Activated CD4-positive, alpha-beta T cell treated with anti-CD3 and anti-CD28 coated beads, Interleukin-2, amount 10 ng/mL, durations not matched to agents 7 days and 5 days (primary cell): ENCODE data around the gene SPG11. TPM values are rescaled to one million over a fixed set of nuclear protein-coding genes. Genes with fewer than 3 reads are reported as not detected.
"Not testable (repeated sequence)": the region's sequence is repeated elsewhere in the genome, so short reads cannot be mapped to it uniquely, and the experiment has no call there.

Experiments
- CTCF ChIA-PET: fragments of 350-600 bp; sonication (Branson Sonifier 250); formaldehyde crosslinking; loops from one replicate; lab custom pipeline; 2021; ENCODE audit warnings: antibody characterized with exemption; lab: Charles Lee
- POLR2A ChIA-PET: fragments of 350-600 bp; sonication (Branson Sonifier 250); formaldehyde crosslinking; loops from one replicate; lab custom pipeline; 2021; ENCODE audit warnings: antibody characterized with exemption; lab: Charles Lee
- DNase-seq: peaks from one replicate; pipeline ENCODE4 v3.0.0-alpha.2; 2020
- H3K27ac Mint-ChIP-seq: one replicate; pipeline ENCODE4 v1.8.0; 2021; ENCODE audit warnings: mild to moderate bottlenecking, moderate library complexity, mixed read lengths
- H3K27me3 Mint-ChIP-seq: one replicate; pipeline ENCODE4 v1.8.0; 2021; ENCODE audit warnings: mixed read lengths
- H3K36me3 Mint-ChIP-seq: one replicate; pipeline ENCODE4 v1.8.0; 2021; ENCODE audit warnings: low read depth, mixed read lengths
- H3K4me1 Mint-ChIP-seq: one replicate; pipeline ENCODE4 v1.8.0; 2021; ENCODE audit warnings: mixed read lengths
- H3K4me3 Mint-ChIP-seq: one replicate; pipeline ENCODE4 v1.8.0; 2021; ENCODE audit warnings: mild to moderate bottlenecking, moderate library complexity, mixed read lengths
- H3K9me3 Mint-ChIP-seq: one replicate; pipeline ENCODE4 v1.8.0; 2021; ENCODE audit warnings: mixed read lengths
- total RNA-seq, 2 experiments: library from RNA; stranded (reverse); gene quantifications; one replicate each; pipeline ENCODE4 v1.2.3, GENCODE V29; 2021

Gene SPG11
- total RNA-seq, 2 experiments from 2014 or later = 69.2 to 77.6 TPM

DNA sequence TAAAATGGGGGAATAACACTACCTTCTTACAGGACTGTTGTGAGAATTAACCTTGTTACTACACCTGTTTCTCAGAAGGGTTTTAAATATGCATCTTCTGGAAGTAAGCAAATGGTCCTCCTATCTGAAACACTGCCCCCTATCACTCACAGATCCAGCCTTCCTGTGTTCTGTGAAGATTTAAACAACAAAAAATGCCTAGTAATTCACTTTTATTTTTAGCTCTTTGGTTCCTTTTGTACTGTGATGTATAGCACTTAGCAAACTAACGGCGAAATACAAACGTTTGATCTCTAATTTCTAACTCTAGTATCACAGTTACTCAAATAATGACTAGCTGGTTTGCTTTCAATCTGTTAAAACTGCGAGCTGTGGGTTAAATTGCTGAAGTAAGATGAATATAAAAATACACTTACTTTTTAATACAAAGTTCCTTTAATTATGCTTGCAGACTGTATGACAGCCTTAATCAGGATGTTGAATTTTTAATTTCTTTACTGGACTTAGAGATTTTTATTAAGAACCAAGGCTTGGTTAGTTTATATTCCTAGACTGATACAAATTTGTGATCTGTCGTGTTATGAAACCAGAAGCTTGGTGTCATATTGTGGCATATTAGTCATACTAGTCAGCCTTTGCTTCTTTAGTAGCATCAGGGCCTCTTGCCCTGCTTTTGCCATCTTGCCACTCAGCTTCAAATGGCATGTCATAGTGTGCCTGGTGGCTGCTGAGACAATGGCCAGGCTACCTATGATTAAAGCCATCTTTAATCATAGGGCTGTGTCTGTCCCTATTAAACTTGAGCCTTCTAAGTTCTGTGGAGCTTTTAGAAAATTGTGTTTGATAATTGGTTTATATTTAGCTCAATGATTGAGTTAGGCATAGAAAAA, 117.3 kb downstream of the SPG11 start:
- Mint-ChIP-seq H3K4me3 (peak overlapping the region; percentile 55), H3K36me3 (peaks cover 47% of the 10 kb centered on the region), H3K4me1 (peaks cover 46% of the 10 kb centered on the region), H3K27ac (peak overlapping the region; percentile 86), H3K9me3 (no peaks in the 10 kb centered on the region), H3K27me3 (no peaks in the 10 kb centered on the region)
- ChIA-PET POLR2A (interaction anchor here (0.6 to 1.2 kb wide), 2 partner anchors 10 to 215 kb away, joined by 3 to 4 read pairs; partner anchors contain the start of gene EIF3J), CTCF (interaction anchor here (0.6 to 1.7 kb wide), 7 partner anchors 9 to 192 kb away, joined by 3 to 9 read pairs (median 4); partner anchors contain the start of gene EIF3J)
- peak; percentile 29 for DNase-seq

DNA sequence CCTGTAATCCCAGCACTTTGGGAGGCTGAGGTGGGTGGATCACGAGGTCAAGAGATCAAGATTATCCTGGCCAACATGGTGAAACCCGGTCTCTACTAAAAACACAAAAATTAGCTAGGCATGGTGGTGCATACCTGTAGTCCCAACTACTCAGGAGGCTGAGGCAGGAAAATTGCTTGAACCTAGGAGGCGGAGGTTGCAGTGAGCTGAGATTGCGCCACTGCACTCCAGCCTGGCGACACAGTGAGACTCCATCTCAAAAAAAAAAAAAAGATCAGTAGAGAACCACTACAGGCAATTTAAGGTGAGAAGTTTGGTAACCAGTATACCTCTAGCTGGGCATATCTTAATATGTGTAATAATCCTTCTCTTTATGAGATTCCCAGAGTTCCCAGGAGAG, 118.7 kb downstream of the SPG11 start:
- H3K9me3 Mint-ChIP-seq, H3K4me3 Mint-ChIP-seq, H3K27me3 Mint-ChIP-seq, DNase-seq, POLR2A ChIA-PET: not testable (repeated sequence)
- Mint-ChIP-seq H3K36me3 (peaks cover 51% of the 10 kb centered on the region), H3K27ac (peak overlapping the region; percentile 41), H3K4me1 (peaks cover 57% of the 10 kb centered on the region)
- CTCF ChIA-PET = interaction anchor here (0.6 to 0.9 kb wide), 2 partner anchors 108 to 118 kb away, joined by 3 read pairs; no protein-coding TSS in a partner anchor

DNA sequence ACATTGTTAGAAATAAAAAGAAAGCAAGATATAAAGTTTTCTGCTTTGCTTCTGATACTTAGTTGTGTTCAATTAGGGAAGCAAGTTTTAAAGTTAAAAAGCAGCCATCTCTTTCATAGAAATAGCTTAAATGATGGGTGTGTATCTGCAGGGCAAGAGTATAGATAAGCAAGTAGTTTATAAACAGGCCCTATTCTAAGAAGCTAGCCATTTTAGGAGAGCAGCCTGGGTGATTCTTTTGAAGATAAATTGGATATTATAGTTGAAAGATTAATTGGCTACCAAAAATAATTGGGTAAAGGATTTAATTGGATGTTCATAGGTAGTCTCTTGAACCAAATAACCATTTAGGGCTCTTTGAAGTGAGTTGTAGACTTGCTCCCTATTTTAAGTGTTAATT, 120.9 kb downstream of the SPG11 start:
- Mint-ChIP-seq H3K4me3 (no peak overlapping the region), H3K27me3 (no peaks in the 10 kb centered on the region), H3K9me3 (no peaks in the 10 kb centered on the region), H3K4me1 (peaks cover 60% of the 10 kb centered on the region), H3K27ac (no peak overlapping the region), H3K36me3 (peaks cover 54% of the 10 kb centered on the region)
- ChIA-PET CTCF (interaction anchor here (1.2 to 1.8 kb wide), 2 partner anchors 10 to 36 kb away, joined by 5 to 6 read pairs; no protein-coding TSS in a partner anchor), POLR2A (interaction anchor here (0.7 kb wide), 1 partner anchor 13 kb away, joined by 3 read pairs; no protein-coding TSS in a partner anchor)
- no peak for DNase-seq

DNA sequence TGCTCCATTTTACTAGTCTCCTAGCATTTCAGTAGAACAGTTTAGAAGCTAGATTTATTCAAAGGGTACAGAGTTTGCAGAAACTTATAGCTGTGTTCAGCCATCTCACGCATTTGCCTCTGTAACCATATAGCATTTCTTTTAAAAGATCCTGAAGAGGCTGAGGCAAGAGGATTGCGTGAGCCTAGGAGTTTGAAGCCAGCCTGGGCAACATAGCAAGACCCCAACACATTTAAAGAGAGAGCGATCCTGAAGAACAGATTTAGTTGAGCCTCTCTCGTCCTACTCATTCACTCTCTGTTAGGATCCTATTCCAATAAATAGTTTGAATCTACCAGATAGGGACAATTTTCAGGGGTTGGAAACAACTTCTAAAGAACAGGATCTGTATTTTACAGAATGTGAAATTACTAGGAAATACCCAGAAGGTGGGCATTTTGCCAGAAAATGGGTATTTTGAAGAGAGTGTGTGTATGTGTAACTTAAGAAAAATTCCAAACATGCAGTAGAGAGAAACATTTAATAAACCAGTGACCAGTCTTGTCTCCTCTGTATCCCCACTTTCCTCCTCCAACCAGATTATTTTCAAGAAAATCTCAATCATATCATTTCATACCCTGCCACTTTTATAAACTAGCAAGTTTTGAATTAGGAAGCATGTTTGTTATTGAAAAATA, 122.0 kb downstream of the SPG11 start:
- Mint-ChIP-seq H3K9me3 (no peaks in the 10 kb centered on the region), H3K4me3 (no peak overlapping the region), H3K27me3 (no peaks in the 10 kb centered on the region), H3K36me3 (peaks cover 49% of the 10 kb centered on the region), H3K27ac (peak overlapping the region; percentile 10), H3K4me1 (peaks cover 53% of the 10 kb centered on the region)
- no peak for DNase-seq
- ChIA-PET CTCF (interaction anchor here (0.6 kb wide), 1 partner anchor 90 kb away, joined by 3 read pairs; no protein-coding TSS in a partner anchor), POLR2A (no interaction called here)

DNA sequence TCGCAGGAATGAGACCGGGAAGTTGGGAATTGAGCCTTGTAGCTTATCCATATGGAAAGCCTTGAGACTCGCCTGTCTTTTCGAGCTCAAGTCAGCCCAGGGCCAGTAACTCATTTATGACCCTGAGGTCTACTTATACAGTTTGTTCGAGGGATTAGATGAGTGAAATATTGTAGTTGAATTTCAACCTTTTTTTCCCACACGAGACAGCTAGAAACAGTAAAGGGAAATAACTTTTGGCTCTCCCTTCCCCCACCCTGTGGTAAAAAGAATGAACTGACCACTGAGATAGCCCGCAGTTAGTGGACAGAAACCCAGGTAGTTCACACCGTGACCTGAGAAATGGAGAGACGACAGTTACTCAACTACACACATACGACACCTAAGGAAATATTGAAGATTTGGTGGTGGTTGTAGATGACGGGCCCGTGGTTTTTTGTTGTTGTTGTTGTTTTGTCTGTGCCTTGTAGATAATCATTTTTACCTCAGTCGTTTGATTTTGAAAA, 125.7 kb downstream of the SPG11 start:
- peak overlapping the region; percentile 94 for H3K27ac Mint-ChIP-seq
- peaks cover 52% of the 10 kb centered on the region for H3K4me1 Mint-ChIP-seq
- H3K36me3 Mint-ChIP-seq = peaks cover 48% of the 10 kb centered on the region
- POLR2A ChIA-PET = interaction anchor here (0.9 to 1.6 kb wide), 2 partner anchors 110 to 176 kb away, joined by 3 to 4 read pairs; partner anchors contain the start of gene CTDSPL2
- H3K27me3 Mint-ChIP-seq = no peaks in the 10 kb centered on the region
- H3K4me3 Mint-ChIP-seq = peak overlapping the region; percentile 88
- CTCF ChIA-PET = interaction anchor here (0.6 to 2.3 kb wide), 3 partner anchors 8 to 150 kb away, joined by 3 to 9 read pairs (median 5); no protein-coding TSS in a partner anchor
- peak; percentile 26 for DNase-seq
- H3K9me3 Mint-ChIP-seq = no peaks in the 10 kb centered on the region

DNA sequence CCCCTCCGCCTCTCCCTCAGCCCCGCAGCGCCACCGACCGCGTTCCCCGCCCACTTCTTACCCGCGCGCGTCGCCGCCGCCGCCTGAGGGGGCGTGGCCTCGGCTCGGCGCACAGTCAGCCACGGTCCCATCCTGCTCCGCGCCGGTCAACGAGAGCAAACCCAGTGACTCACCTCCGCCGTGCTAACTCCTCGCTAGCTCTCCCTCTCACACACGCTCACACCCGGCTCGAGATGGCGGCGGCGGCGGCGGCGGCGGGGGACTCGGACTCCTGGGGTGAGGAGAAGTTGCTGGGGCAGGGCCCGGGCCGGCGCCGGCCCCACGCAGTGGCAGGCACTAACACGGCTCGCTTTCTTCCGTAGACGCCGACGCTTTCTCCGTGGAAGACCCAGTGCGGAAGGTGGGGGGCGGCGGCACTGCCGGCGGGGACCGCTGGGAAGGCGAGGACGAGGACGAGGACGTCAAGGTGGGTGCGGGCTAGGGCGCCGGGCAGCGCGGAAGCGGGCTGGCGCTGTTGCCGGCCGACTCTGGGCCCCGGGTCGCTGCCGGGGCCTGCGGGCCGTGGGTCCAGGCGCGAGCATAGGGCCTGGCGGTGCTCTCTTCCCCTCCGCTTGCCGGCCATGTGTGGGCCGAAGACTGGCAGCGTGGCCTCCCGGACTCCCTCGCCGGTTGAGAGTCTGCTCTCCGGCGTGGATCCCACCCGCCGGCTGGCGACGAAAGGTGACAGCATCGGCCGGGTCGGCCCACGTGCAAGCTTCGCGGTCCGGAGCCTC, 126.3 kb downstream of the SPG11 start, which contains the start of gene EIF3J:
EIF3J (plus strand) TSS at position 186 of the 773 bp plus-strand sequence; CDS start at position 234, 48 bp downstream.
- peak within 1 kb of the TSS; percentile 88 for H3K4me3 Mint-ChIP-seq
- ChIA-PET CTCF (interaction anchor here (0.6 to 2.3 kb wide), 4 partner anchors 9 to 200 kb away, joined by 3 to 9 read pairs (median 4); no protein-coding TSS in a partner anchor), POLR2A (interaction anchor here (0.9 to 1.6 kb wide), 3 partner anchors 9 to 200 kb away, joined by 3 to 4 read pairs (median 4); partner anchors contain the start of gene CTDSPL2)
- no peaks in the 10 kb centered on the region for H3K27me3 Mint-ChIP-seq
- no peaks in the 10 kb centered on the region for H3K9me3 Mint-ChIP-seq
- H3K4me1 Mint-ChIP-seq = peaks cover 48% of the 10 kb centered on the region
- peak within 1 kb of the TSS; percentile 94 for H3K27ac Mint-ChIP-seq
- peak; percentile 94 for DNase-seq
- peaks cover 42% of the 10 kb centered on the region for H3K36me3 Mint-ChIP-seq

DNA sequence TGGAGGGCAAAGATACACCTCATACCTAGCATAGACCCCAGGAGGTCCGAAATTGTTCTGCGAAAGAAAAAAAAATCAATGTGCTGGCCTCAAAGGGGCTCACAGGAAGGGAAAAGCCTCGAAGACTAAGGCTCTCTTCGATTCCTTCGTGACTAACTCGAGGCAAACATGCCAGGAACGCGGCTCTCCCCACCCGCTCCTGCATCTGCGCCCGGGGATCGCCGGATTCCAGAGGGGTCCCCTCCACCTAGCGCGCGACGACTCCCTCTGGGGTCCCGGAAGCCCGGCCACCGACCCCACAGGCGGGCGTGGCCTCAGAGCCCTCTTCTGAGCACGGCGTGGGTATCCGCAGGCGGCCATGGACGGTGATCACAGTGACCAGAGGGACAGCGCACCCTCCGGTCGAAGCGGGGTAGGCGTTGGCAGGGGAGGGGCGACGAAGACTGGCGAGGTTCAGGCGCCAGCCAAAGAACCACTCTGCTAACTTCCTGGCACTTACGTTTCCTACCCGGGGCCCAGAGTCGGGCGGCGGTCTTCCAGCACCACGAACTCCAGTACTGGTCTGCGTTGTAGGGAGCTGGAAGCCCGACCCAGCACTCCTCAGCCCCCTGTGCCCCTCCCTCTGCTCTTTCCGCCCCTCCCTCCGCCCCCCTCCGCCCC, 127.0 kb downstream of the SPG11 start:
- Mint-ChIP-seq H3K36me3 (peaks cover 35% of the 10 kb centered on the region), H3K4me3 (peak overlapping the region; percentile 88), H3K4me1 (peaks cover 41% of the 10 kb centered on the region), H3K9me3 (no peaks in the 10 kb centered on the region), H3K27ac (peak overlapping the region; percentile 94), H3K27me3 (no peaks in the 10 kb centered on the region)
- CTCF ChIA-PET = interaction anchor here (1.0 to 2.3 kb wide), 3 partner anchors 9 to 42 kb away, joined by 3 to 9 read pairs (median 5); no protein-coding TSS in a partner anchor
- DNase-seq = no peak
- POLR2A ChIA-PET = interaction anchor here (0.9 to 1.6 kb wide), 3 partner anchors 10 to 201 kb away, joined by 3 to 4 read pairs (median 4); partner anchors contain the start of gene CTDSPL2

DNA sequence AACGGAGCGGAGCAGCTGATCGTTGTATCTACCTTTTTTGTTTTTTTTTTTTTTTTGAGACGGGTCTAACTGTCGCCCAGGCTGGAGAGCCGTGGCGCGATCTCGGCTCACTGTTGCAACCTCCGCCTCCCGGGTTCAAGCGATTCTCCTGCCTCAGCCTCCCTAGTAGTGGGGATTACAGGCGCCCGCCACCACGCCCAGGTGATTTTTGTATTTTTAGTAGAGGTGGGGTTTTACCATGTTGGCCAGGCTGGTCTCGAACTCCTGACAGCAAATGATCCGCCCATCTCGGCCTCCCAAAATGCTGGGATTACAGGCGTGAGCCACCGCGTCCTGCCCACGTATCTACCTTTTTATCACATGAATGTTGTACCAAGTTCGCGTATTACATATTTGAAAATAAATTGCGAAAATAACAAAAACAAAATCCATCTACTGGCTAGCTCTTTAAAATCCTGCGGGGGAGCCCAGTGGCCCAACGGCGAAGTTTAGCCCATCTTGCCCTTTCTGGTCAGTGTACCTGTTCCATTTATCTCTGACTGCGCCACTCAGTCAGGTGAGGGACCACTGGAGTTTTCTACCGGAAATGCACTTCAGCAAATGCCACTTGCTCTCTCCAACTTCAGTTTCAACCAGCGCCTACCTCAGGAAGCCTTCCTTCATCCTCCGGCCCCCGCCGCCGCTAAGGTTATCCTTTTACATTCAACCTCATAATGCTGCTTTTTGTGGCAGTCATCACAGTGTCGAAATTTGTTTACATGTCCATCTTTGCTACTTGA, 127.8 kb downstream of the SPG11 start:
- peaks cover 29% of the 10 kb centered on the region for H3K36me3 Mint-ChIP-seq
- no peaks in the 10 kb centered on the region for H3K27me3 Mint-ChIP-seq
- ChIA-PET CTCF (interaction anchor here (0.6 to 0.7 kb wide), 2 partner anchors 10 to 12 kb away, joined by 3 read pairs; no protein-coding TSS in a partner anchor), POLR2A (no interaction called here)
- peaks cover 34% of the 10 kb centered on the region for H3K4me1 Mint-ChIP-seq
- peak overlapping the region; percentile 94 for H3K27ac Mint-ChIP-seq
- no peaks in the 10 kb centered on the region for H3K9me3 Mint-ChIP-seq
- peak overlapping the region; percentile 88 for H3K4me3 Mint-ChIP-seq
- peak; percentile 38 for DNase-seq

DNA sequence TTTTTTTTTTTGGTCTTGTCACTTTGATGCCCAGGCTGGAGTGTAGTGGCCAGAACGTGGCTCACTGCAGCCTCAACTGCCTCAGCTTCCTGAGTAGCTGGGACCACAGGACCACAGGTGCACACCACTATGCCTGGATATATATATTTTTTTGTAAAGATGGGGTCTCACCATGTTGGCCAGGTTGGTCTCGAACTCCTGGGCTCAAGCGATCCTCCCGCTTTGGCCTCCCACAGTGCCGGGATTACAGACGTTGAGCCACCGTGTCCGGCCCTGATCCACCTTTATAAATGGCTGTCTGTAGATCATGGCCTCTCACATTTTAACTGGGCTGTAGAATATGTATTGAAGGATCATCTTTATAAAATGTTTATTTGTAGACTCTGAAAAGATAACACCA, 128.4 kb downstream of the SPG11 start:
- H3K27me3 Mint-ChIP-seq = no peaks in the 10 kb centered on the region
- peak overlapping the region; percentile 12 for H3K27ac Mint-ChIP-seq
- H3K4me3 Mint-ChIP-seq = peak overlapping the region; percentile 88
- ChIA-PET POLR2A (no interaction called here), CTCF (interaction anchor here (0.6 to 0.7 kb wide), 2 partner anchors 11 kb away, joined by 3 read pairs; no protein-coding TSS in a partner anchor)
- H3K9me3 Mint-ChIP-seq = no peaks in the 10 kb centered on the region
- H3K4me1 Mint-ChIP-seq = peaks cover 28% of the 10 kb centered on the region
- no peak for DNase-seq
- H3K36me3 Mint-ChIP-seq = peaks cover 27% of the 10 kb centered on the region

DNA sequence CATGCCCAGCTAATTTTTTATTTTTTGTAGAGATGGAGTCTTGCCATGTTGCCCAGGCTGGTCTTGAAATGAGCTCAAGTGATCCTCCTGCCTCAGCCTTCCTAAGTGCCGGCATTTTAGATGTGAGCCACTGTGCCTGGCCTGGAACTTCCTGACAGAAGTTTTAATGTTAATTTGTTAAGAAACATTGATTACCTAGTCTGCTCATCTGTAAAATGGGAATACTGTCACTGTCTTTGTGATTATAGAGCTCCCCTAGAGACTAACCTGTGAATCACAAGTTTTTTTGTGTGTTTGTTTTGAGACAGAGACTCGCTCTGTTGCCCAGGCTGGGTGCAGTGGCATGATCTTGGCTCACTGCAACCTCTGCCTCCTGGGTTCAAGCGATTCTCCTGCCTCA, 130.8 kb downstream of the SPG11 start:
- no peak for DNase-seq
- Mint-ChIP-seq H3K36me3 (peaks cover 20% of the 10 kb centered on the region), H3K4me3 (no peak overlapping the region), H3K27me3 (no peaks in the 10 kb centered on the region), H3K9me3 (no peaks in the 10 kb centered on the region), H3K4me1 (peaks cover 21% of the 10 kb centered on the region), H3K27ac (peak overlapping the region; percentile 74)
- ChIA-PET CTCF (interaction anchor here (0.6 to 2.0 kb wide), 7 partner anchors 9 to 483 kb away, joined by 3 to 9 read pairs (median 3); no protein-coding TSS in a partner anchor), POLR2A (no interaction called here)
